GM12865 (cell line): Measurements from ENCODE around the gene TMTC4.

Source experiments
- DNase-seq: peaks from one replicate; pipeline ENCODE4 v3.0.0; 2010; ENCODE audit warnings: low read depth
- H3K4me3 ChIP-seq: 2 replicates; pipeline ENCODE4 v1.5.1; 2011; ENCODE audit warnings: mild to moderate bottlenecking, low read depth, low read length, control low read depth
- CTCF ChIP-seq: IDR thresholded peaks from 2 replicates; pipeline ENCODE4 v1.5.1; 2011; ENCODE audit warnings: low read length, control low read depth, low read depth, inconsistent platforms; ENCODE audit not compliant: insufficient read depth; ENCODE audit errors: missing control alignments

TMTC4 gene

GRCh38 chr13:100659578-100659977 lies 15.0 kb downstream of the TMTC4 start:
- H3K4me3 ChIP-seq: no peak overlapping the region
- TF ChIP-seq CTCF: no peak
- DNase-seq: no peak

GRCh38 chr13:100658363-100658762 lies 16.2 kb downstream of the TMTC4 start:
- TF ChIP-seq CTCF: no peak
- H3K4me3 ChIP-seq: no peak overlapping the region
- peak; percentile 15 for DNase-seq

- DNase-seq: no peak
- no peak for TF ChIP-seq CTCF
- H3K4me3 ChIP-seq: no peak overlapping the region
Observed at GRCh38 chr13:100657881-100658315, 16.7 kb downstream of the TMTC4 start.

DNA sequence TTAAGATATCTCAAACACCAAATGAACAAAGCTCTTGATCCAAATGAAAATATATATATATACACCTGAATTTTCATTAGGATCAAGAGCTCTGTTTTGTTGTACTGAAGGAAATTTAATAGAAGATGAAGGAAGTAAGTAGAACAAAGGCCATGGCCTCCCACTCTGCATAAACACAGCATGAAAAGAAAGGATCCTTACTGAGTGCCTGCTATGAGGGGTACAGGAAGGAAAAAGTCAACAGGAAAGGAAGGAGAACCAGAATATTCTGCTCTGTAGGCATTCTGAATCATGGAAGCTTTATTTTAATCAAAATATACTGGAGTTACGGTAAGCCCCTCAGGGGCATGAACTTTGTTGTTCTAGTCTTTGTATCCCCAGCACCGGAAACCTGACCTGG lies 22.1 kb downstream of the TMTC4 start:
- no peak overlapping the region for H3K4me3 ChIP-seq
- TF ChIP-seq CTCF: no peak
- DNase-seq: no peak

DNA sequence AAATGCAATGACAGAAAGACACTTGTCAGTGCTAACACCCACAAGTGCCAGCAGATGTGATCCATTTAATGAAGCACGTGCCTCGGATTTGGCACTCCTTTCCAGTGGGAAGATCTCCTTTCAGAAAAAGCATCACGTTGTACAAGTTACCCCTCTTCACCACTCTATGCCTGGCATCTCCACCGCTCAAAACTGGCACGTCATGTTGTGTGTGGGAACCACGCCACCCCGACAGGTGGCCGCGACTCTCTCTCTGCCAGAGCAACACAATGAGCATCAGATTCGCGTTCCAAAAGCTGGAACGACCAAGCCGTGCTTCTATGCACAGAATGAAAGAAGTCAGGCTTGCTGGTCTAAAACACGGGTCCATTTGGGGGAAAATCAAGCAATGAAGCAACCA lies 24.3 kb downstream of the TMTC4 start:
- DNase-seq: no peak
- H3K4me3 ChIP-seq: no peak overlapping the region
- TF ChIP-seq CTCF: no peak

DNA sequence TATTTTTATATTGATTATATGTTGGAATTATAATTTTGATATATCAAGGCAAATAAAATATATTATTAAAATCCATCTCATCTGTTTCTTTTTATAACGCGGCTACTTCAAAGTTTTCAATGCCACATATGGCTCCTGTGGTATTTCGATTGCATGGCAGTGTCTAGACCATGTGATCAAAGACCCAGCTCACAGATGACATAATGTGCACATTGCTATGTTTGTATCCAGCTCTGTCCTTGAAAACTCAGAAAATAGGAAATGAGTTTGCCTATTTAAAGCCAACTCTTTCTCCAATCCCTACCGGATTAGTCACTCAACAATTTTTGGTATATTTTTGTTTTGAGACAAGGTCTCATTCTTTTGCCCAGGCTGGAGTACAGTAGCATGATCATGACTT lies 26.2 kb downstream of the TMTC4 start:
- no peak for TF ChIP-seq CTCF
- H3K4me3 ChIP-seq: no peak overlapping the region
- no peak for DNase-seq

- TF ChIP-seq CTCF: no peak
- no peak overlapping the region for H3K4me3 ChIP-seq
- no peak for DNase-seq
Observed at GRCh38 chr13:100646871-100647270, 27.7 kb downstream of the TMTC4 start.
